NCI-H187 treated with DMSO at 0.1 percent for 48 hours (cell line): Measurements from ENCODE around the gene PRPF40A.
A peak's percentile ranks its signal among the peaks of the same experiment; 100 is the strongest.

Experiments
- DNase-seq: peaks from one replicate; lab custom pipeline; 2025; lab: John Stamatoyannopoulos, UW

The PRPF40A gene

DNA sequence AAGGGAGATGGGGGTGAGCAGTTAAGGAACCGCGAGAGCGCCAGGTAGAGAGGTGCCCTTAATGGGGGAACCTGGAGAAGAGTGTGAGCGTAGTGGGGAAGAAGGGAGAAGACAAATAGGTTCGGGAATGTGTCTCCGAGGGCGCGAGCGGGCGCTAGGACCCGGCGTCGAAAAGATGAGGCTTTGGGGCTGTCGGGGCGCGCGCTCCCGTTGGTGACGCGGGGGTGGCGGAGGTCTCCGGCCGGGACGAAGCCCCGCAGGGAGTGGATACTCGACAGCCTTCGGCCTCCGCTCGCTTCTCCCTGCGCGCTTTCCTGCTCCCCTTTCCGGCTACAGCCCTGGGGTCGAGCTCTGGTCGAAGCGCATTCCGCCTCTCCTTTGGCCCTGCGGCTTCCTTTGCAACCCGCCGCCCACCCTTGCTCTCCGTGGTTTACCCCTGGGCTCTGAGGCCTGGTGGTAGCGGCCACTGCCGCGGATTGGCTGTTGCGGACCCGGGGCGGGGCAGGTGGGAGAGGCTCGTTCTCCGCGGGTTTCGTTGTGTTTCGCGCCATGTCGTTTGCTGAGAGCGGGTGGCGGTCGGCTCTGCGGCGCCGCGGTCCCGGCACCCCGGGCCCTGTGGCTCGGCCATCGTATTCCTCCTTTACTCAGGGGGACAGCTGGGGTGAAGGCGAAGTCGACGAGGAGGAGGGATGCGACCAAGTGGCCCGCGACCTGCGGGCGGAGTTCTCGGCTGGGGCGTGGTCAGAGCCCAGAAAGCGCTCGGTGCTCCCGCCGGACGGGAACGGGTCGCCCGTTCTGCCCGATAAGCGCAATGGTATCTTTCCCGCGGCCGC lies 1.0 kb upstream of the PRPF40A start, which contains the start of gene ARL6IP6:
ARL6IP6 (plus strand) TSS at position 545 of the 833 bp plus-strand sequence; CDS start at position 550, 5 bp downstream.
- peak; percentile 17 for DNase-seq

DNA sequence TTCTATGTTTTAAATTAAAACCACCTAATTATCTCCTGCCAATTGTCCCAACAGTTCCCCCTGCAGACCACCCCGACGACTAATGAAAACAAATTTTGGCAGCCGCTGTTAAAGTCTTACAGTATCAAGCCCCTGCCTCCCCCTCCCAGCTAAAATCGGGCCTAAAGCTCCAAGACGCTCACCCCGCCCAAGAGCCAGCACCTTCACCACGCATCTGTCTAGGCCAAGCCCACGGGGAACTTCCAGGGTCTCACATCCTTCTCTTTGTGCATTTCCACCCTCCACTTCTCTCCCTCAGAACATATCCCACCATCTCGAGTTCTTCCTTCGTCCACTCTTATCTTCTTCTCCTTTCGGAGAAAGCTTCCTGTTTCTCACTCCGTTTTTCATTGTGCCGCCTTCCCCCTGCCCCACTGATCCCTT lies 445 bp downstream of the PRPF40A start:
- DNase-seq: no peak

GRCh38 chr2:152715854-152716428 lies 1.3 kb downstream of the PRPF40A start:
- no peak for DNase-seq

GRCh38 chr2:152715112-152715511 lies 2.1 kb downstream of the PRPF40A start:
- DNase-seq: no peak

DNA sequence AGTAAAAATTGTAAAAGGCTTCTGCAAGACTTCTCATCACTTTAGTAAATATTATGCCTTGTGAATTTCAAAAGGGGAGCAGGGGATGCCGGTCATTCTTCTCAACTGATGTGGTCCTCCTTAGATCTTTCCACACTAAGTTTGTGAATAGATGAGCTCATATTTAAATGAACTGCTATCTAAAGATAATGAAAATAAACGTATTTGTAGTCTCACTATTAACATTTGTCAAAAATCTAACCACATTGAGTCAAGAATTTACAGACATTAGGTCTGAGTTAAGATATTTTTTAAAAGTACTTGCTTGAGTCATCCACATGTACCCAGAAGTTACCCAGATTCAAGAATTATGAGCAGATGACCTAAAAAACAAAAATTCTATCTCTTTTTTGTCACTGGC lies 6.5 kb downstream of the PRPF40A start:
- DNase-seq: no peak

DNA sequence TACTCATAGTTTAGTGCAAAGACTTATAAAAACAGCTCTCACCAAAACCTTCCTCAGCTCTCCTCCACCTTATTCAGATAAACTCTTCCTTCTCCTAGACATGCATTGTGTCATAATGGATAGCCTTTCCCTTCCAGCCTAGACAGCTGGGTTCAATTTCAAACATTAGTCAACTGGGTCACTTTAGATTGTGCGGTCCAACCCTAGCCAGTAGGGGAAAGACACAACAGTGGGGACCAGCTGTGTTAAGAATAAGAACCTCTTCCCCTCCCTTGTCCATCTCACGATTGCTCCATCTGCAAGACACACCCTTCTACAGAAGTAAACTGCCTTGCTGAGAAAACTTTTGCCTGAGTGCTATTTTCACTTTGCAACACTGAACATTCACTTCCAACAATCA lies 8.5 kb downstream of the PRPF40A start:
- DNase-seq: no peak

- DNase-seq: no peak
Observed at GRCh38 chr2:152706477-152707021, 10.7 kb downstream of the PRPF40A start.

- no peak for DNase-seq
Observed at GRCh38 chr2:152701198-152701597, 16.1 kb downstream of the PRPF40A start.

DNA sequence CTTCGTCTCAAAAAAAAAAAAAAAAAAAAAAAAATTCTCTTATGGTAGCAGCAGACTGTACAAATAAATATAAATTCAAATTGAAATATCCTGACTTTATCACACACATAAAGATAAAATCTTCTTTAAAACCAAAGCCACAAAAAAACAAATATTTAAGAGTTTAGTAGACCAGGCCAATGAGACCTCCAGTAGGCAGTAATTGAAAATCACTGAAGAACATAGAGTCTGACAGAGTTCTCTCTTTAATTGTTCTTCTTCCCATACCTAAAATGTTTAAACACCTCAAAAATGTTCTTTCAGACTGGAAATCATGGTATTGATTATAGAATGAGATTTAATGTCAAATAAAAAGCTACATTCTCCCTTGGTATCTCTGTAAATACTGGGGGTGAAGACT lies 20.8 kb downstream of the PRPF40A start:
- no peak for DNase-seq

DNA sequence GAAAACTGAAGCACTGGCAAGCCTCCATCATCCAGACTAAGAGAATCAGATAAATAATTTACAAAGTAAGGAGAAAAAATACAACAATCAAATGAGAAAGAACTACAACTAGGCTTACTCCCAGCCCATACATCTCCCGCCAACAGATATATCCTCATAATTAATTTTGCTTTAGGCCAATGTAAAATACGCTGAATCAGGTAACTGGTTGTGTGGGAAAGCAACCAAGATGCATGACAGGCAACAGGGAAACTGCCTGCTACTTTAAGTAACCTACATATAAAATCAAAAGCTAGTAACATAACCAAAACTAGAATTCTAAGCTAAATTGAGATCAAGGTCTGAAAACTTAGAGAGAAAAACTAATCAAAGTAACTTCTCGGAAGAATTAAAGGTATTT lies 21.5 kb downstream of the PRPF40A start:
- DNase-seq: no peak

DNA sequence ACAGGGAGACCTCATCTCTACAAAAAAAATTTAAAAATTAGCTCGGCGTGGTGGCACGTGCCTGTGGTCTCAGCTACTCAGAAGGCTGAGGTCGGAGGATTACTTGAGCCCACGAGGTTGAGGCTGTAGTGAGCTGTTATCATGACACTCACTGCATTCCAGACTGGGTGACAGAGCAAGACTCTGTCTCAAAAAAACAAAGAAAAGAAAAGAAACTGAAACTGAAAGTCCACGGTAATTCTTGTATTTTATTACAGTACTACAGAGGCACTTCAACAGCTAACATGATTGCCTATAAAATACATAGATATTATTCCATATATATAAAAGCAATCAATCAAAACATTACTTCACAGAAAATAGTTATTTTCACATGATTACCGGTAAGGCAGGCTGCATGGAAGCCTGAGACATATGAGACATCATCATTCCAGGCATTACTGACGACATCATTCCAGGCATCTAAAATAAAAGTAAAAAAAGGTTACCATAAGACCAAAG lies 23.1 kb downstream of the PRPF40A start:
- DNase-seq: no peak

DNA sequence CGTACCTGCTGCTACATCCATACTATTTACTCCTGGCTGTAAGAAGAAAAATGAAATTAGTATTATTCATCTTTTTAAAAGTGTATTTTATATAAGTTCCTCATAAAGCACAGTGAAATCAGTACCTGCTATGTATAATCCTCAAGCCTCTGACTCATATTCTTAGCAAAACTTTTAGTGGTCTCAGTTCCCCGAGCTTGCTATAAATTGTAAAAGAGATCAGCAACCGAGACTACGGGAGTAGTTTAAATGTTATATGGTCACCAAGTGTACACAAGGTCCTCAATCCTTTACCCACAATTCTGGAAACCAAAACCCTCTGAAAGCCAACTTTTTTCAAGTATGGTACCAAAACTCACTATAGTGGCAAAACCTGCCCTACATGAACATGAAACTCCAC lies 24.2 kb downstream of the PRPF40A start:
- DNase-seq: no peak

DNA sequence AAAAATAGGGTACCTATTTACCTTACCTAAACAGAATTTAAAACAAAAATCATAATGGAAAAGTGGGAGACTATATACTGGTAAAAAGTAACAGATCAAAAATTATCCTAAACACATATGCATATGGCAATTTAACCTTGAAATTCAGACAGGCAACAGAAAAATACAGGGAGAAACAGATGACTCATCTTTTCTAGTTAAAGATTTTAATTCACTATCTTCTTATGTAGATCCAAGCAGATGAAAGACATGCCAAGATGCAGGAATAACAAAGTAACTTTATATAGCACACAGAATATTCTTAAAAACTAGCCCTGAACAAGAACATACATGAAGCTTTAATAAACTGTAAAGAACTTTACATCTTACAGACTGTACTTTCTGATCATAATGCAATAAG lies 30.9 kb downstream of the PRPF40A start:
- no peak for DNase-seq

DNA sequence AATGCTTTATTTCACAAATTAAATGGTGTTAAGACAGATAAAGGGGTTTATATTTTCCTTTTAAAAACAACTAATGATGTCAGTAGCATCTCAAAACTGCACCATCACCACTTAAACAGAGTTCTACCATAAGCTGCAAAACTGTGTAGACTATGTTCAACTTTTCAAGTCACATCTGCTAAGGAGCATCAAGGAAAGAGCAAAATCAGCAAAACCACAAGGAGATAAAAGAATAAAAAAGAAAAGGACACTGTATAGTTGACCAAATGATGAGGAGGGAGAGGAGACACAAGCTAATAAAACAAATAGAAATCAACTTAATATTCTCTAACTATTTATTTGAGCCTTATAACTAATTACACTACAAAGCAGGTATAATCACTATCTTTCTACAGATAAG lies 33.9 kb downstream of the PRPF40A start:
- no peak for DNase-seq

- no peak for DNase-seq
Observed at GRCh38 chr2:152682663-152683062, 34.6 kb downstream of the PRPF40A start.

DNA sequence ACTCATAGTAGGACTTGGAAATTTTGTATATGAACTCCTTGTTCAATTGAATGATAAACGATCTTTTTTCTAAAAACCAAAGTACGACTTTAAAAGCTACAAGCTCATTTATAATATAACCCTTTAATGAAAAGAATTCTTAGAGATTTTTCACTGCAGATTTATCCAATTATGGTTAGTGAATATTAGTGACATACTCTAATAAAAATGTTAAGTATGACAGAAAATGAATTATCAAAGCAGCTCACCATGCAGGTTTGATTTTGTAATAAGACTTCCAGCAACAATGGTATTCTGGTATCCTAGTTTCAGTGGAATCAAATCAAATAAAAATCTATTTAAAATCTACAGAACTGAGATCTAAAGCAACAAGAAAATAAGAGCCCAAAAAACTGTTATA lies 38.5 kb downstream of the PRPF40A start:
- no peak for DNase-seq

- no peak for DNase-seq
Observed at GRCh38 chr2:152676461-152676860, 40.8 kb downstream of the PRPF40A start.

DNA sequence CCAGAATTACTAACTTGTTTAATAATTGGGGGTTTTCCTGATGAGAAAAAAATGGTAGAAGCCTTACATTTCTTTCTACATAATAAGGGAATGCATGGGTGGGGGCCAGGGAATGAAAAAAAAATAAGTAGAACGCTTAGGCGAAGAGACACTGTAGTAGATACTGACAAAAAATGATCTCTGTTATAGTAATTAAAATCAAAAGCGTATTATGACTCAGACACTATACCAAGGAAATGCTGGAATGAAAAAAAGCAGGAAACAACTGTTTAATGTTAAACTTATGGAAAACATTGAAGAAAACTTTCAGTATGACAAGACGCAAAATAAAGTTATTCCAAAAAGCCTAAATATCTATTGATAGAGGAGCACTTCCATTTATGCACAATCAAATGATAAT lies 42.9 kb downstream of the PRPF40A start:
- no peak for DNase-seq

DNA sequence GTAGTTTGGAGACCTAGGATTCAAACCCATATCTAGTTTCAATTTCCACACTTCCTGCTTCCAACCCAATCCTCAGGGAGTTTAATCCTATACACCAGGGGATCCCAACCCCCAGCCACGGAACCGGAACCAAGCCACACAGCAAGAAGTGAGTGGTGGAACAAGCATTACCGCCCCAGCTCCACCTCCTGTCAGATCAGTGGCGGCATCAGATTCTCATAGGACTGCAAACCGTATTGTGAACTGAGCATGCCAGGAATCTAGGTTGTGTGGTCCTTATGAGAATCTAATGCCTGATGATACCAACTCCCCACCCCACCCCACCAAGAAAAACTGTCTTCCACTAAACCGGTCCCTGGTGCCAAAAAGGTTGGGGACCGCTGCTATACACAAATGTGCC lies 52.5 kb downstream of the PRPF40A start:
- no peak for DNase-seq

DNA sequence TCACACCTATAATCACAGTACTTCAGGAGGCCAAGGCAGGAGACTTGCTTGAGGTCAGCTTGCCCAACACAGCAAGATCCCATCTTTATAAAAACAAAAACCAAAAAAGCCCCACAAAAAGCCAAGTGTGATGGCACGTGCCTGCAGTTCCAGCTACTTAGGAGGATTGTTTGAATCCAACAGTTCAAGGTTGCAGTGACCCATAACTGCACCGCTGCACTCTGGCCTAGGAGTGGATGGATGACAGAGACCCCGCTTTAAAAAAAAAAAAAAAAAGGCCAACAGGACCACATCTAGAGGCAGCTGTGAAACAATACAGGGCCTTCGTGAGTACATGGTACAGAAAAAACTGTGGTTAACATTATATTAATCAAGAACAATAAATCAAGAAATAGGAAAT lies 56.2 kb downstream of the PRPF40A start:
- no peak for DNase-seq

DNA sequence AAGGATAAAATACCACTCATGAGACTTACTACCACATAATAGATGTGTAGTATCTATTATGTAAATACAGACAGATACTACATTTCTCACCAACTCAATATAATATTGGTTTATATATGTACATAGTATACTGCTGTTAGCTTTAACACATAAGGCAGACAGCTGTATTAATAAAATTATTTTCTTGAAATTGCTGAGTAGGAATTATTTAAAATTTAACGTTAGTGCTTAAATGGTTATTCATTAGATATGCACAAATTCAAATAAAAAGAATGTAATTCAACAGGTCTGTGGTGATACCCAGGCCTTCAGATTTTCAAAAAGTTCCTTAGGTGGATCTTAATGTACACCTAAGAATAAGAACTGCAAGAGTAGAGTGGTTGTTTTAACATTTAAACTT lies 59.0 kb downstream of the PRPF40A start:
- no peak for DNase-seq

DNA sequence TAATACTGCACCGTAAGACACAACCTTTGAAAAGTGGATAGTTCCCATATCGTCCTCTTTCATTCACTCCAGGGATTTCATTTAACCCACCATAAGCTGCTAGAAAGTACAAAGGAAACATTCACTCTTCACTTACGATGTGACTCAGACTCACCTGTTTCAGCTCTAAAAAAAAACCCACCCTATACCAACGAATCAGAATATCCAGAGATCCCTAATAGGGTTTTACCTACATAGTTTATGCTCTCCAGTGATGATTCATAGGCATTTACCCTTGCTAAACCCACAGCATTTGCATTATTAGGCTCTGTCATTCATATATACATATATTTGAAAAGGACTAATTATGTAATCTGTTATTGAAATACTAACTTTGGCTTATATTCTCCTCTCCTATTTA lies 60.2 kb downstream of the PRPF40A start:
- DNase-seq: no peak

- no peak for DNase-seq
Observed at GRCh38 chr2:152655880-152656279, 61.4 kb downstream of the PRPF40A start.
